Measurements from ENCODE around the gene SH2D4B.

GRCh38 chr10:80646366-80646765, 108.7 kb downstream of the SH2D4B start:
- no peak for TF ChIP-seq CTCF (IDR thresholded peaks at IDR 0.05; ENCODE audit: insufficient read depth, low read length)
- TF ChIP-seq POLR2AphosphoS5 (IDR thresholded peaks at IDR 0.05; ENCODE audit: low read depth): no peak
- TF ChIP-seq, protein P1, sequence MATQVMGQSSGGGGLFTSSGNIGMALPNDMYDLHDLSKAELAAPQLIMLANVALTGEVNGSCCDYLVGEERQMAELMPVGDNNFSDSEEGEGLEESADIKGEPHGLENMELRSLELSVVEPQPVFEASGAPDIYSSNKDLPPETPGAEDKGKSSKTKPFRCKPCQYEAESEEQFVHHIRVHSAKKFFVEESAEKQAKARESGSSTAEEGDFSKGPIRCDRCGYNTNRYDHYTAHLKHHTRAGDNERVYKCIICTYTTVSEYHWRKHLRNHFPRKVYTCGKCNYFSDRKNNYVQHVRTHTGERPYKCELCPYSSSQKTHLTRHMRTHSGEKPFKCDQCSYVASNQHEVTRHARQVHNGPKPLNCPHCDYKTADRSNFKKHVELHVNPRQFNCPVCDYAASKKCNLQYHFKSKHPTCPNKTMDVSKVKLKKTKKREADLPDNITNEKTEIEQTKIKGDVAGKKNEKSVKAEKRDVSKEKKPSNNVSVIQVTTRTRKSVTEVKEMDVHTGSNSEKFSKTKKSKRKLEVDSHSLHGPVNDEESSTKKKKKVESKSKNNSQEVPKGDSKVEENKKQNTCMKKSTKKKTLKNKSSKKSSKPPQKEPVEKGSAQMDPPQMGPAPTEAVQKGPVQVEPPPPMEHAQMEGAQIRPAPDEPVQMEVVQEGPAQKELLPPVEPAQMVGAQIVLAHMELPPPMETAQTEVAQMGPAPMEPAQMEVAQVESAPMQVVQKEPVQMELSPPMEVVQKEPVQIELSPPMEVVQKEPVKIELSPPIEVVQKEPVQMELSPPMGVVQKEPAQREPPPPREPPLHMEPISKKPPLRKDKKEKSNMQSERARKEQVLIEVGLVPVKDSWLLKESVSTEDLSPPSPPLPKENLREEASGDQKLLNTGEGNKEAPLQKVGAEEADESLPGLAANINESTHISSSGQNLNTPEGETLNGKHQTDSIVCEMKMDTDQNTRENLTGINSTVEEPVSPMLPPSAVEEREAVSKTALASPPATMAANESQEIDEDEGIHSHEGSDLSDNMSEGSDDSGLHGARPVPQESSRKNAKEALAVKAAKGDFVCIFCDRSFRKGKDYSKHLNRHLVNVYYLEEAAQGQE (IDR thresholded peaks at IDR 0.05; ENCODE audit: insufficient replicate concordance, low read depth): no peak
- TF ChIP-seq SPI1 (IDR thresholded peaks at IDR 0.05; ENCODE audit: borderline replicate concordance, low read depth): no peak
- TF ChIP-seq GABPA (IDR thresholded peaks at IDR 0.05; ENCODE audit: low read depth): no peak

Data from HL-60 (cell line).